Hepatic stellate cell (primary cell): Measurements from ENCODE around the gene PHF20.
"Not testable (repeated sequence)": the region's sequence is repeated elsewhere in the genome, so short reads cannot be mapped to it uniquely, and the experiment has no call there.

Experiments
- DNase-seq: peaks from one replicate; pipeline ENCODE4 v3.0.0; 2011; ENCODE audit warnings: low spot score

PHF20 gene

DNA sequence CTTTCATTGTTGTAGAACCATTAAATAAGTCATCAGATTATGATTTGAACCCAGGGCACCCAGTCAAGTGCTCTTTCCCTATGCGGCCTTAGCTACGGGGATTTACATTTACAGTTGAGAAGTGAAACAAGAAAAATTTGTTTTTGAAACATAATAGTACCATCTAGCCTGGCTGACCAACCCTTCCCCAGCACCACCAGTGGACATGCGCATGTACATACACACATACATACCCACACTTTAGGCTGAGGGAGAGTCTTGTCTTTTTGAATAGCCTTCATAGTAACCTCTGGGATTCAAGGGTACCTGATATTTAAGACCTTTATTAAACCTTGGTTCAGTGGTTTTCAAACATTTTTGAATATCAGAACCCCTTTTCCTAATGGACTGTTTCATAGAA lies 148.7 kb downstream of the PHF20 start:
- no peak for DNase-seq

DNA sequence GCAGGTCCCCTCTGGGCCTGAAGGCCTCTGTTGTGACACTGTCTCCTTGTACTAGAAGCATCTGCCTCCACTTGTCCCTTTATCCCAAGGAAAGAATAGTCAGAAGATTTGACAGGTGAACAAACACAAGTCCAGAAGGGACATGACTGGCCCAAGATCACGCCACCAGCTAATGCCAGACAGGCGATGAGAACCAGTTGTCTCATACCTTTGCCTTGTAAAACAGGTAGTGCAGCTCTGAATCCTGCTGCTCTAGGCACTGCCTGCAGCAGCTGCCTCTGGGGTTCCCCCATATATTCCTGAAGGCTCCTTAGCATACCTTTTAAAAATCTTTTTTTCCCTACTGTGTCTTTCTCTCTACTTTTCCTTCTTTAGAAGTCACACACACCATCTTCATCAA lies 157.5 kb downstream of the PHF20 start:
- no peak for DNase-seq

DNA sequence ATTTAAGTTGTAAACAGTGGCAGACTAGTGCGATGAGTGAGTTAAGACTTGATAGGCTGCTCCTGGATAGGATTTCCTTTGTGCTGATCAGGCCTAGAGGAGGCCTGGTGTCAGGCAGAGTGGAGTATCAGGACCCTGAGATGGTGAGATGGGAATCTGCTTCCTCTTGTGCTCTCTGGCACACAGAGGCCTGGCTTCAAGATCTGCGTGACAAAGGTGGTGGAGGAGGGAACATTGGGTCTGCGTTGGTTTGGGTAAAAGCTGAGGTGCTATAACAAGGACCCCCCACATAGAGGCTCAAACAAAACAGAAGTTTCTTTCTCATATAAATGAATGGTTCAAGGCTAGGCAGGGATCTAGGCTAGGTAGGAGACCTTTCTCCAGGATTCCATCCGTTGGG lies 162.2 kb downstream of the PHF20 start:
- DNase-seq: no peak

DNA sequence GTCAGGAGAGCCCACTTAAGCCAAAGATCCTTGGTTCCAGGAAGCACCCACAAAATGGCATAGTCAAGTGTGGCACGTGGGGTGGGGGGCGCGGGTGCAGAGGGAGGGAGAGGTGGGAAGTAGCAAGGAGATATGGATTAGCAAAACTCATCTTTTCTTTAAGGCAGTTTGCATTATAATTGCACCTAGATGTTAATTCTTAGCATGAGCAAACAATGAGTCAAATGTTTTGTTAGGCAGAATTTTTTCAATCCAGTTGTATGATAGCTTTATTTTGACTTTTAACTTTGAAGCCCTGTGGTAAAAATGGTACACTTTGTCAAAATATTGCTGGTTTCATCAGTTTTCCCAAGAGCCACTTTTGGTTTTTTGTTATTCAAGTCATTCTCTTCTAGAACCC lies 167.4 kb downstream of the PHF20 start:
- DNase-seq: peak; percentile 34

DNA sequence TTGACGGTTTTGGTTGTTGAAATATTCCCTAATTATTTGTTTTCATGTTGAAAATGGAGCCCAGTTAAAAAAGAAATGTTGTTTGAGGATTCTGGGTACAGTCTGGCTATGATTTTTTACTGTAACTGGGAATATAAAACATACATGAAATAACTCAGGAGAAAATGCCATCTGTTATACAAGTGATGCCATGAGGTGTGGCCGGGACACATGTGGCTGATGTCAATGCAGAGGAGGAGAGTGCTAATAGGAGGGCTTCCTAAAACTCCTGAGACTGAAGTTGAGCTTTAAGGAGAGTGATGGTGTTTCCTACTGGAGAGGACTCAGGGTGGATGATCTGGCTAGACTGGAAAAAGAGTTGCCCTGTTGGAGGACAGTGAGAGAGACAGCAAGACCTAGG lies 169.8 kb downstream of the PHF20 start:
- DNase-seq: no peak

DNA sequence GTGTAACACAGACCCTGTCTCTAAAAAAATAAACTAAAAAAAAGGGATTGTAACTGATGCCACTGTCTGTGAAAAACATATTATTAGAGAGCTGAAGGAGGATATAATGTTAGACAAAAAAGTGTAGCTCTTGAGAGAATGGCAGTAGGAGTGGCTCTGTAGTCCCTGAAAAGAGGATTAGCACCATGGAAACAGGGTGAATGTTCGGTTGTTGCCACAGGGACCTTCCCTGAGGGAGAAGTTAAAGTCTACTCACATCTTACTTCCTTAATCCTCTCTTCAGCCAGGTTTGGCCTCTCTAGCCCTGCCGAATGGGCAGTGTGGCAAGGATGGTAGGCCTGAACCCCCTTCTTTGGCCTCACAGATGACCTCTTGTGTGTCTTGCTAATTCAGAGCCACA lies 170.4 kb downstream of the PHF20 start:
- no peak for DNase-seq

DNA sequence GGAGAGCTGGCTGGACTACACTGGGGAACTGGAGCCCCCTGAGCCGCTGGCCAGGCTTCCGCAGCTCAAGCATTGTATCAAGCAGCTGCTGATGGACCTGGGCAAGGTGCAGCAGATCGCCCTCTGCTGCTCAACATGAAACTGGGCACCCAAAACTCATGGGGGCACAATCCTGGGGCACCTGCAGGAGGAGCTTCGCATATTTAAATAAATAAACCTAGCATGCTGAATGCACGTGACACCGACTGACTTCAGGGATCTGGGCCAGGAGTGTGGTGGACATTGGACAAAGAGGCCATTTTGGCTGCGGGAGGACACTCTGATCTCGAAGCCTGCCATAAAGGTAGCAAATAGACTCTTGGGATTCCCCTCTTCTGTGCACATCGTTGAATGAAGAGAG lies 175.7 kb downstream of the PHF20 start:
- DNase-seq: no peak

DNA sequence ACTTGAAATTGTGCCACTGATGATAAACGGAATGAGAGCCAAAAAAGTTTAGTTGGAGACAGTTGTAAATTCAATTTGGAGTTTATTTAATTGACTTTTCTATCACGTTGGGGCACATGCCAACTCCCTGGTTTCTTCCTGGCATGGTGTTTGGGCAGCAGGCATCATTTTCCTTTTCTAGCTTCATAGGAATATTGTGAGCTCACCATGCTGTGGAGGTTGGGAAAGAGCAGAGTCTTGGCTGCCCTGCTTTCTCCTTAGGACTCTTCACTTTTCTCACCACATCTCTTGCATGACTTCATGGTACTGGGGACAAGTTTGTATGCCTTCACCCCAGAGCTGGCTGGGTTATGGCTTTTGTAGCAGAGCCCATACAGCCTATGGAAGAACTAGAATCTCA lies 176.1 kb downstream of the PHF20 start:
- DNase-seq: no peak

DNA sequence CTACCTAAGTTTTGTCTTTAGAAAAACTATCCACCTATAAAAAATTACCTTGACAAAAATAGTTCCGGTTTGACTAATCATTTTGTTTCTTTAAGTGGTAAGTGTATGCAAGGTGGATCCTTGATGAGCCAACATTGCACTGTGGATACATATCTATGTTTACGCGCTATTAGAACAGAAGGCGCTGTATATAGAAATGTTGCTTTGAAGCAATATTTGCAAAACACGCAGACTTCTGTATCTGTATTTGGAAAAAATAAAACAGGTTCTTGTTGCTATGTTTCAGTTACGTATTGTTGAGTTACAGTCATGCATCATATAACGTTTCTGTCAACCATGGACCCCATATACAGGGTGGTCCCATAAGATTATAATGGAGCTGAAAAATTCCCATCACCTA lies 178.3 kb downstream of the PHF20 start:
- no peak for DNase-seq

DNA sequence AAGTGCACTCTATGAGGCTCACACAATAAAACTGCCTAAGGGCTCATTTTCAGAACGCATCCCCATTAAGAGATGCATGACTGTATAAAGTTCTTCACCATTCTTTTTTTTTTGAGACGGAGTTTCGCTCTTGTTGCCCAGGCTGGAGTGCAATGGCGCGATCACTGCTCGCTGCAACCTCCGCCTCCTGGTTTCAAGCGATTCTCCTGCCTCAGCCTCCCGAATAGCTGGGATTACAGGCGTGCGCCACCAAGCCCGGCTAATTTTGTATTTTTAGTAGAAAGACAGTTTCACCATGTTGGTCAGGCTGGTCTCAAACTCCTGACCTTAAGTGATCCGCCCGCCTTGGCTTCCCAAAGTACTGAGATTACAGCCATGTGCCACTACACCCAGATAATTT lies 180.3 kb downstream of the PHF20 start:
- DNase-seq: not testable (repeated sequence)

DNA sequence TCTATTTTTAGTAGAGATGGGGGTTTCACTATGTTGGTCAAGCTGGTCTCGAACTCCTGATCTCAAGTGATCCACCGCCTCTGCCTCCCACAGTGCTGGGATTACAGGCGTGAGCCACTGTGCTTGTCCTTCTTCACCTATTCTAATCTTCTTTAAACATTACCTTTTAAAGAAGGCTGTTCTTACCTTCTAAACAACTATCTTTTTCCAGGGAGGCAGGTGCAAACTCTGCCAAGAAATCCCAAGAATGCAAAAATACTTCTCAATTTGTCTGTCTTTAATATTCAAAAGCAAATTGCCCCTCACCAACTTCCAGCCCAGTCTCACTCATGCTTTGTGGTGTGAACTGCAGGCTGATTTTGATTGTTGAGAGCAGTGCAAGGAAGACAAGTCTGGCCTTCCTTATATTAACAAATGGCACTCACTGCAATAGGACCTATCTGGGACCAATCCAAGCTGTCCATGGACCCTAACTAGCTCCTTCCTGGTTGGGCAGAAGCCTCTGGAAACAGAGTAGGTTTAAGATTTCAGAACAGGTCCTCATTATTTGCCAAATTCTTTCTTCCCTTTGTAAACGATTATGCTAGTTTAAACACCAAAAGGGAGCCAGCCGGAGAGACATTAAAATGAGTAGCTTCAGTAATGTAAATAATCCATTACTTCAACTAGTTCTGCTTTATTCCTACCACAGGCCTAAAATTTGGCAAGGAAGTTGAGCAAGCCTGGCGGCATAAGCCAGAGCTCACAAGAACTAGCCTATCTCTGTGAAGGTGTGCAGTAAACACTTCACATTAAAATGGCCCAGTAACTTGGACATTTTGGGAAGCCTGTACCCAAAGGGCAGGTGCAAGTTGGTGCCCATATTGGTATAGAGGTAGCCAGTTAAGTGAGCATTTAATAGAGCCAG lies 180.9 kb downstream of the PHF20 start:
- DNase-seq: peak; percentile 19

DNA sequence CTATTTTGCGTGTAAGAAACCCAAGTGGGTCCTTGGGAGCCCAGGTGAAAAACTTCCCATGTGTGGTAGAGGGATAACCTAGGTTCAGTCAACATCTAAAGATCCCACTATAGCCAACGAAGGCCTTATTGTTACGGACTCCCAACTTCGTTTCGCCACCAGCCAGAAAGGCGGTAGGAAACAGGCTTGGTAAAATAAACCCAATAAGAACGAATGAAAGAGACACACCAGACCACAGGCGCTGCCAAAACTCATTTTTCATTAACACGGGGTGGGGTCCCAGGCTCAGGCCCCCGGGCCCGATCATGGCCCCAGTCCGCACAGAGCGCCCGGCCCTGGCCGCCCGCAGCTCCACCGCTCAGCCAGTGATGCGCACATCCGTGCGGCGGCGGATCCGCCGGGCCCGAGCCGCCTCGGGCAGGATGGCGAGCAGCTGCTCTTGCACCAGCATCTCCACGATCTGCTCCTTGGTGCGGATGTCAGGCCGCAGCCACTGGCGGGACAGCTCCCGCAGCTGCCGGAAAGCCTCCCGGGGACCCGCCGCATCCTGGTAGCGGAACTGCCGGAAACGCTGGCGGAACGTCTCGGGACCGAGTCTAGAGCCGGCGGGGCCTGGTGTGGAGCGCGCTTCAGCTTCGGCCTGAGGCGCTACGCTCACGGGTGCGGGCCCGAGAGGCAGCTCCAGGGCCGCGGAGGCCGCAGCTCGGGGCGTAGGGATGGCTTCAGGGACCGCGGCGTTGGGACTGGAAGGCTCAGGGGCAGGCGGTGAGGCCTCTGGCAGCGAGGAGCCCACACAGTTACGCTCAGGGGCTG lies 181.8 kb downstream of the PHF20 start:
- peak; percentile 54 for DNase-seq

DNA sequence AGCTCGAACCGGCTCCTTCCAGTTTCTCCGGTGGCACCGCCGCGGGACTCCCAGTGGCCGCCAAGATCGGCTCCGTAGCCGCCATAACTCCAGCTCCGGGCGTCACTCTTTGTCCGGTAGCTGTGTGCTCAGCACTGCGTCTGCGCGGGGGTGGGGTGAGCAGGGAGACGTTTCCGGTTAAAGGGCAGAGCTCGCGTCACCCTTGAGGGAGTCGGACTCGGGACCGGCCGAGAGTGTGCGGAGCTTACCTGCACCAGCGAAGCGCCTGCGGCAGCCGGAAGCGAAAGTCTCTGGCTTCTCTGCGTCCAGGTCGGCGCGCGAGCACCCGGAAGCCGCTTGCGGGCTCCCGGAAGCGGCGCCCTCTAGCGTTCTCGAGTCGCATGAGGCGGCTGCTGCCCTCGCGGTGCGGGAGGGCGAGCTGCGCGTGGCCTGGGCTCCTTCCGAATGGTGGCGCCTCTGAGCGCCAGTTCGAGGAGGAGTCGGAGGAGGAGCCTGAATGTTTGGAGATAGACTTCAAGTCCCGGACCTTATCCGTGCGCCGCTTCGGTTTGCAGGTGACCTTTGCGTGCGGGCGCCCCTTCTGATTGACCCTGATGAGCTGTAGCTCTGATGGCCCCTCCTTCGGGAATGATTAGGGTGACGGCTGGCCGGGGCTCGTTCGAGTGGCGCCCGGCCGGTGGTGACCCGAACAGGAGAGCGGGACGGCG lies 182.5 kb downstream of the PHF20 start, which contains the start of gene SCAND1:
Gene SCAND1, minus strand, starts transcription at position 303 of the 707 bp plus-strand sequence. Its CDS starts 218 bp downstream, at position 85.
- DNase-seq: peak; percentile 93

DNA sequence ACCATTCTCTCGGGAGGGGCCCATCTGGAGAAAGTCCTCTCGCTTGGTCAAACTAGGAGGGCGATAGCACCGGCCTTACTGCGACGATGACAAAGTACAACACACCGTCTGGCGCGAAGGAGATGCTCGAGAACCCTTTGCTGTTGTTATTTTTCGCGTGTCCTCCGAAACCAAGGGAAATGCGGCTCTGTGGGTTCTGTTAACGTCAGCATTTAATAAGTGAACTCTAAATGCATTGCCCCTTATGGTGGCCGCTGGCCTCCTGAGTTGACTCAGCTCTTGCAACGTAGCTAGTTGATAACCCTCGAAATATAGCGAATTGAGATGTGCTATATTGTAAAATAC lies 183.1 kb downstream of the PHF20 start:
- DNase-seq: peak; percentile 63

DNA sequence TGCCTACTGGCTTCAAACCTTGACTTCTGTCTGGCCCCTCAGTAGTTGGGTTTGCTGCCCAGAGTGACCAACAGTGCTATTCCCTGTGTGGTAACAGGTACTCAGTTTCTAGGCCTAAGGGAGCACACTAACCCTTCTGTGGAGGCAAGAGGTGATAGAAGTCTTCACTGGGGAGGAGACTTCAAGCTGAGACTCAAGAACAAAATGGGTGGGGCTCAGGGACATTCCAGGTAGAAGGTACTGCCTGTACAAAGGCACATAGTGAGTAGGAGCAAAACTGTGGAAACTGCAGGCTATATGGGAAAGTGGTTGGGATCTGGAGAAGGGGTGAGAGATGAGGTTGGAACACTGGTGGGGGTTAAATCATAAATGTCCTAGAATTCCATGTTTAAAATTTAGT lies 184.8 kb downstream of the PHF20 start:
- DNase-seq: no peak

DNA sequence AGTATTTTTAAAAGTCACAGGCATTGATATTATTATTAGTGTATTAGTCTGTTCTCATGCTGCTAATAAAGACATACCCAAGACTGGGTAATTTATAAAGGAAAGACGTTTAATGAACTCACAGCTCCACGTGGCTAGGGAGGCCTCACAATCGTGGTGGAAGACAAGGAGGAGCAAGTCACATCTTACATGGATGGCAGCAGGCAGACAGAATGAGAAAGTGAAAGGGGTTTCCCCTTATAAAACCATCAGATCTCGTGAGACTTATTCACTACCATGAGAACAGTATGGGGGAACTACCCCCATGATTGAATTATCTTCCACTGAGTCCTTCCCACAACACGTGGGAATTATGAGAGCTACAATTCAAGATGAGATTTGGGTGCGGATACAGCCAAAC lies 187.5 kb downstream of the PHF20 start:
- not testable (repeated sequence) for DNase-seq

DNA sequence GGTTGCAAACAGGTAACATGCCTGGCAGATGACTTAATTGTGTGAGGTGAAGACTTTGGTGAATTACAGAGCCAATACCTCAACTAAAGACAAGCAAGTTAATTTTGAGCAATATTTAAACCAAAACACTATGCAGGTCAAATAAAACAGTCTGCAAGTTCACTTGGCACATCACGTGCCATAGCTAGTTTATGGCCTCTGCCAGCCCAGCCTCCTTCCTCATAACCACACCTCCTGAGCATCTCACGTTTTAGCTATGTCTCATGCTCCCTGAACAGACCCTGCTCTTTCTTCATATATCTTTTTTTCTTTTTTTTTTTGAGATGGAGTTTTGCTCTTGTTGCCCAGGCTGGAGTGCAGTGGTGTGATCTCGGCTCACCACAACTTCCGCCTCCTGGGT lies 192.1 kb downstream of the PHF20 start:
- DNase-seq: no peak

DNA sequence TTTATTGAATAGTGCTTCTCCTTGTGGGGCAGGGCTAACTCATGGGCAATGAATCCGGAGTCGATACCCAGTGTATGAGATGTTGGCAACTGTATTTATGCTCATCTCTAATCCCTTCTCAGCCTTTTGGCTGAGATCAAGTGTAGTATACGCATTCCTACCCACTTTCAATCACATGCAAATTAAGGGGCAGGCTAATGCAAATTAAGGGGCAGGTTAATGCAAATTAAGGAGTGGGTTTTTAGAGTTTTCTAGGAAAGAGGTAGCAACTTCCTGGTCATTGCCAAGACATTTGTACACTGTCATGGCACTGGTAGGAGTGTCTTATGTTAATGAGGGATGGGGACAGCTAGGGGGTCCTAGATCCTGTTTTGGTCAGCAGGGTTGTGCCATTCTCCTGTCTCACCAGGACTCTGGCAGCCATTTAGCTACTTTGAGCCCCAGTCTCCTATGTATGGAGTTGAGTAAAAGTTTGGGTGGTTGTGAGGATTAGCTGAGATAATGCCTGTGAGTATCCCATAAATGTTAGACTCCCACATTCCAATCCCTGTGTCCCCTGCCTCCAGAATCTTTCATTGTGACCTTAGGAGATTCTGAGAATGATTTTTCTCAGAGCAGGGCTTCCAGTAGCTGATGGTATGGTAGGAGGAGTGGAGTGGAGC lies 196.3 kb downstream of the PHF20 start, which contains the start of gene CNBD2:
Gene CNBD2, plus strand, starts transcription at position 612 of the 662 bp plus-strand sequence. CDS start 173 bp downstream, outside the sequence.
- no peak for DNase-seq

DNA sequence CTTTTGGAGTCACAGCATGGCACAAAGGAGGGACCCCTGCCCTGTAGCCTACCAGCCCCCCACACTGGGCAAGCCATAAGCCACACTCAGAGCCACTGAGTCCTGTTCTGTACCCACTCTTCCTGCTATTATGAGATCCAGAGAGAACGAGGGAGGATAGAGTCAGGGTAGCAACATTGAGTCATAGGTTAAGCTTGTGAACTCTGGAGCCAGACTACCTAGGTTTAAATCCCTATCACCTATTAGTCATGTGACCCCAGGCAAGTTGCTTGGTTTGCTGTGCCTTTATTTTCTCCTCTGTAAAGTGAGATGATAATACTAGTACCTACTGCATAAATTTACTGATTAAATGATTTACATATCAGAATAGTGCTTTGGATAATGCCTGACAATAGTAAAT lies 197.1 kb downstream of the PHF20 start:
- DNase-seq: no peak

DNA sequence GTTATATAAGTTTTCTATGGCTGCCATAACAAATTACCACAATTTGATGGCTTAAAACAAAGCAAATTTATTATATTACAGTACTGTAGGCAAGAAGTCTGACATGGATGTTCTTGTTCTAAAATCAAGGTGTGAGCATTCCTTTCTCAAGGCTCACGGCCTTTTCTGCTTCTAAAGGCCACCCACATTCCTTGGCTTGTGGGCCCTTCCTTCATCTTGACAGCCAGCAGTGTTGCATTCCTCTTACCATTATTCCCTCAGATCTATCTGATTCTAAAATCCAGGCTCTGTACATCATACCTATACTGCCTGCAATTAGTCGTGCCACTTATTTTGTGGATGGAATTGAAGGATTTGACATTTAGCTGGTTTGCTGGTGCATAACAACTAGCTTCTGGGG lies 200.2 kb downstream of the PHF20 start:
- DNase-seq: no peak

DNA sequence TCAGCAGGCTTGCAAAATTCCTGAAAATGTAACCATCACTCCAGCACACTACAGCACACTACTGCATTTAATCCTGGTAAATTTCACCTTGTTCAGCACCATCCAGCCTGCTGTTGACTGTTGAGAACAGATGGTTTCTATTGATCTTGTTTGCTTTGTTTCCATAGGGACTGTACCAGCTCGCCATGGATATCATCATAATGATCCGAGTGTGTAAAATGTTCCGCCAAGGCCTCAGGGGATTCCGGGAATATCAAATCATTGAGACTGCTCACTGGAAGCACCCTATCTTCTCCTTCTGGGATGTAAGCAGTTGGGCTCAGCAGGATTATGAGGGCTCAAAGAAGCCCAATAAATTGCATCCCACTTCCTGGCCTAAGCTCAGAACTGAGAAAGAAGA lies 200.6 kb downstream of the PHF20 start:
- no peak for DNase-seq

DNA sequence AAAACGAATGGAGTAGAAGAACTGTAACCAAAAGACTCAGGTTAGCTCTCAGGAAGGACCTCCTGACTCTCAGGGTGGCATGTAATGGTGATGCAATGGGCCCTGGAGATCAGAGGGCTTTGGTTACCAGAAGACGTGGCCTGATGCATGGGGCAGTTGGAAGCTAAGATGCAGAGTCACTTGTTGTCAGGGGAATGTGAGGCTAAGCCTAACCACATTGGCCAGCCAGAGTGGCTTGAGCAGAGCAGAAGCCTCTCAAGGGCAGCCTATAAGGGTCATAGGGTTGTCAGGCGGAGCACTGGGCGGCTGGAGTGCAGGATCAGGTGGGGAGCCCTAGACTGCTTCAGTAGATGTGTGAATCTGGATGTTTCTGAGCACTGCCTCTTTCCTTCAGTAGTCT lies 202.4 kb downstream of the PHF20 start:
- DNase-seq: no peak
